ENCODE data around the gene ECI1.

DNA sequence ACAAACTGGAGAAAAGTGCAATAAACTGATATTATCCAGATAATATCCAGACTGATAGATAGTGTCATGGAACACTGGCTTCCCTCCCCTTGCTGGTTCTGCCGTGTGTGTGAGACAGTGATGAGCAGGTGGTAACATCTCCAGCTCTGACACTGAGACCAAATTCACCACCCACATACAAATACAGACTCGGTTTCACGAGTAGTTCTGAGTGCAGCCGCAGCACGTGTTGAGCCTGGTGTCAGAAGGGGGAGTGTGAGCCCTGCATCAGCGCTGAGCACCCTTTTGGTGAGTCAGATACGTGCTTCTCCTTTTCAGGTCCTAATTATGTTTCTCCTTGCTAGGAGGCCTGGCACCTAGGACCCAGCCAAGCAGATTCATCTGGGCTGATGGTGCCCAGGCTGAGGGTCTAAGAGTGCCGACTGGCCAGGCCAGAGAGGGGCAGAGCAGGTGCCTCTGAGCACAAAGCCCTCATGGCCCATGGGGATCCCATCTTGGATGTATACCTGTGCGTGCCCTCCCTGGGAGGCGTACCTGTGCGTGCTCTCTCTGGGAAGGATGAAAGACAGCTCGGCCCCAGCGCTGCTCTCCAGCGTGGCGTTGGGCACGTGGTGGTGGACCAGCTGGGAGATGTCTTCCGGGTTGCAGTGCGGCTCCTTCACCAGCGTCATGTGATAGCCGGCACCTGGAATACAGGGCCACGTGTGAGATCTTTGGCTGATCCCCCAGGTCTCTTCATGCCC is 43.8 kb upstream of the ECI1 start:
- TF ChIP-seq, protein P1, sequence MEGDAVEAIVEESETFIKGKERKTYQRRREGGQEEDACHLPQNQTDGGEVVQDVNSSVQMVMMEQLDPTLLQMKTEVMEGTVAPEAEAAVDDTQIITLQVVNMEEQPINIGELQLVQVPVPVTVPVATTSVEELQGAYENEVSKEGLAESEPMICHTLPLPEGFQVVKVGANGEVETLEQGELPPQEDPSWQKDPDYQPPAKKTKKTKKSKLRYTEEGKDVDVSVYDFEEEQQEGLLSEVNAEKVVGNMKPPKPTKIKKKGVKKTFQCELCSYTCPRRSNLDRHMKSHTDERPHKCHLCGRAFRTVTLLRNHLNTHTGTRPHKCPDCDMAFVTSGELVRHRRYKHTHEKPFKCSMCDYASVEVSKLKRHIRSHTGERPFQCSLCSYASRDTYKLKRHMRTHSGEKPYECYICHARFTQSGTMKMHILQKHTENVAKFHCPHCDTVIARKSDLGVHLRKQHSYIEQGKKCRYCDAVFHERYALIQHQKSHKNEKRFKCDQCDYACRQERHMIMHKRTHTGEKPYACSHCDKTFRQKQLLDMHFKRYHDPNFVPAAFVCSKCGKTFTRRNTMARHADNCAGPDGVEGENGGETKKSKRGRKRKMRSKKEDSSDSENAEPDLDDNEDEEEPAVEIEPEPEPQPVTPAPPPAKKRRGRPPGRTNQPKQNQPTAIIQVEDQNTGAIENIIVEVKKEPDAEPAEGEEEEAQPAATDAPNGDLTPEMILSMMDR (IDR thresholded peaks at IDR 0.05), result no peak
- no peak for TF ChIP-seq EZH2 (IDR thresholded peaks at IDR 0.05)

Data from neural progenitor cell (in vitro differentiated cells).